ENCODE measurements around the gene ATAD5.
"Not testable (repeated sequence)": the region's sequence is repeated elsewhere in the genome, so short reads cannot be mapped to it uniquely, and the experiment has no call there.

ATAD5 gene

DNA sequence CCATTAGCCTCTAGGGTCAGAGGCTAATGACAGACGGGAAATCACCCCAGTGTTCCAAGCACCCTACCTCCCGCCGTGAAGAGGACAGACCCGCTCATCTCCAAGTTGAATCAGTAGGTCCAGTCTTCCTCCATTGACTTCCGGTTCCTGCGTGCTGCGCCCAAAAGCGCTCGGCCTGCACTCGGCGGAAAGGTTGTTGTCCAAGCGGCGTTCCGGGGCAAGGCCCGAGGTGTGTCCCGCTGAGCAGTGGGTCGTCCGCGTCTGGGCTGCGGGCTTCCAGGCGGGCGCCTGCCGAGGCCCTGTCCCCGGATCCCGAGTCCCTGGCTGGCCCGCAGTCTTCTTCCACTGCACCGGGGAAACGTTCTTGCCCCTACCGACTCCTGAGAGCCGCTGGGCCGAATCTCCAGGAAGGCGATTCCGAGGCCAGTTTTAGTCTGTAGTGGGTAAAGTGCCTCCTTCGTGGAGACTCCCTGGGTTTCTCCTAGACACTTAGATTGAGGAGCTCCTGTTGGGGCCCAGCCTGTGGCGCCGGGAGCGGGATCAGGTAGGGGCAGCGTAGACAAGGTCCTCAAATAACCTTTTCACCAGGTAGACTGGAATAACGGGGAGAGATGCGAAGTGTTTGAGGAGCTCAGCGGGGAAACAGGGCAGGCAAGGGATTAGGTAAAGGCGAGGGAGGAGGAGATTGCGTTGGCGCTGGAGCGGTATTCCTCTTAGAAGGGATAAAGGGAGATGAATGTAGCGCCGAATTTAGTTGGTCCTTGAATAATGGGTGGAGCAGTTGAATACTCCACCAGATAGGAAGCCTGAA, 74.5 kb downstream of the ATAD5 start, which contains the start of gene TEFM:
TEFM (minus strand) TSS at position 138 of the 811 bp plus-strand sequence; CDS start at position 98, 40 bp downstream.
- TF ChIP-seq, protein P1, sequence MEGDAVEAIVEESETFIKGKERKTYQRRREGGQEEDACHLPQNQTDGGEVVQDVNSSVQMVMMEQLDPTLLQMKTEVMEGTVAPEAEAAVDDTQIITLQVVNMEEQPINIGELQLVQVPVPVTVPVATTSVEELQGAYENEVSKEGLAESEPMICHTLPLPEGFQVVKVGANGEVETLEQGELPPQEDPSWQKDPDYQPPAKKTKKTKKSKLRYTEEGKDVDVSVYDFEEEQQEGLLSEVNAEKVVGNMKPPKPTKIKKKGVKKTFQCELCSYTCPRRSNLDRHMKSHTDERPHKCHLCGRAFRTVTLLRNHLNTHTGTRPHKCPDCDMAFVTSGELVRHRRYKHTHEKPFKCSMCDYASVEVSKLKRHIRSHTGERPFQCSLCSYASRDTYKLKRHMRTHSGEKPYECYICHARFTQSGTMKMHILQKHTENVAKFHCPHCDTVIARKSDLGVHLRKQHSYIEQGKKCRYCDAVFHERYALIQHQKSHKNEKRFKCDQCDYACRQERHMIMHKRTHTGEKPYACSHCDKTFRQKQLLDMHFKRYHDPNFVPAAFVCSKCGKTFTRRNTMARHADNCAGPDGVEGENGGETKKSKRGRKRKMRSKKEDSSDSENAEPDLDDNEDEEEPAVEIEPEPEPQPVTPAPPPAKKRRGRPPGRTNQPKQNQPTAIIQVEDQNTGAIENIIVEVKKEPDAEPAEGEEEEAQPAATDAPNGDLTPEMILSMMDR (IDR thresholded peaks at IDR 0.05; ENCODE audit: low read depth, low read length), result no peak
- peak; percentile 94 for DNase-seq (ENCODE audit: low read depth, low spot score)
- in situ Hi-C loops (cut with HindIII; ENCODE audit: low sequenced_read_pairs), result no loop called here
- H3K4me3 ChIP-seq (ENCODE audit: low read depth, low read length), result peak within 1 kb of the TSS; percentile 74

- DNase-seq (ENCODE audit: low read depth, low spot score), result no peak
- no peak overlapping the region for H3K4me3 ChIP-seq (ENCODE audit: low read depth, low read length)
- TF ChIP-seq, protein P1 (IDR thresholded peaks at IDR 0.05; ENCODE audit: low read depth, low read length), result no peak
- in situ Hi-C loops (cut with HindIII; ENCODE audit: low sequenced_read_pairs), result no loop called here
Observed at GRCh38 chr17:30908717-30909420, 77.1 kb downstream of the ATAD5 start.

DNA sequence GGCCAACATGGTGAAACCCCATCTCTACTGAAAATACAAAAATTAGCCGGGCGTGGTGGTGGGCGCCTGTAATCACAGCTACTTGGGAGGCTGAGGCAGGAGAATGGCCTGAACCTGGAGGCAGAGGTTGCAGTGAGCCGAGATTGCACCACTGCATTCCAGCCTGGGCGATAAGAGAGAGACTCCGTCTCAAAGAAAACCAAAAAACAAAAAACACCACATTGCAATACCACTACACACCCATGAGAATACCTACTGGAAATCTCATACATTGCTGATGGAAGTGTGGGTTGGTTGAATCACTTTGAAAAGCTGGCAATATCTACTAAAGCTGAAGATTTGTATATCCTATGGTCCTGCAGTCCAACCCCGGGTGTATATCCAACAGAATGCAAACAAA, 78.4 kb downstream of the ATAD5 start:
- in situ Hi-C loops (cut with HindIII; ENCODE audit: low sequenced_read_pairs); DNase-seq (ENCODE audit: low read depth, low spot score); H3K4me3 ChIP-seq (ENCODE audit: low read depth, low read length): not testable (repeated sequence)

- in situ Hi-C loops (cut with HindIII; ENCODE audit: low sequenced_read_pairs), result no loop called here
- no peak overlapping the region for H3K4me3 ChIP-seq (ENCODE audit: low read depth, low read length)
- DNase-seq (ENCODE audit: low read depth, low spot score), result no peak
- TF ChIP-seq, protein P1 (IDR thresholded peaks at IDR 0.05; ENCODE audit: low read depth, low read length), result no peak
Observed at GRCh38 chr17:30913955-30914354, 82.2 kb downstream of the ATAD5 start.

DNA sequence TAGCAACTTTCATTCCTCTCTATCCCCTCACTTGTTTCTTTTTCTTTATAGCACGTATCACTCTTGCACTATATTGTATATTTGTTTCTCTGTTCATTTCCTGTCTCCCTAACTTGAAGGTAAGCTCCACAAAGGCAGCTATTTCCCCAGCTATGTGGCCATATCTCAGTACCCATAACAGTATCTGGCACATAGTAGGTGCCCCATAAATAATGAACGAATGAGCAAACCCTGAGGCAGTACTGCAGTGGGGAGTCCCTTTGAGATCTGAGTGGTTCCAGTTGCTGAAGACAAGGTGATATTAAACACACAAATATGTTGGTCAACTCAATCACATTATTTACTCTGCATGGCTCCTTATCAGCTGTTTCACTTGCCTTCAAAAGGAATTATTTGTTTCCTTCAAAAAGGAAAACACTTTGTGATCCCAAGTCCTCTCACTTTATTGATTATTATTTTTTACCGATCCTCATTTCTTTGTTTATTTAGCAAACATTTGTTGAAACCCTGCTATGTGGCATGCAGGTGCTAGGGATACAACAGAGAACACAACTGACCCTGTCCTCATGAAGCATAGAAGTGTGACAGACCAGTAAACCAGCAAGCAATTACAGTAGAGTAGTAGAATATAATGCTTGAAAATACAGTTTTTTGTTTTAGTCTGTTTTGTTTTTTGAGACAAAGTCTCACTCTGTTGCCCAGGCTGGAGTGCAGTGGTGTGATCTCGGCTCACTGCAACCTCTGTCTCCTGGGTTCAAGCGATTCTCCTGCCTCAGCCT, 84.3 kb downstream of the ATAD5 start:
- in situ Hi-C loops (cut with HindIII; ENCODE audit: low sequenced_read_pairs), result no loop called here
- TF ChIP-seq, protein P1 (IDR thresholded peaks at IDR 0.05; ENCODE audit: low read depth, low read length), result no peak
- no peak for DNase-seq (ENCODE audit: low read depth, low spot score)
- no peak overlapping the region for H3K4me3 ChIP-seq (ENCODE audit: low read depth, low read length)

GRCh38 chr17:30917050-30917449, 85.3 kb downstream of the ATAD5 start:
- in situ Hi-C loops (cut with HindIII; ENCODE audit: low sequenced_read_pairs), result no loop called here
- H3K4me3 ChIP-seq (ENCODE audit: low read depth, low read length), result no peak overlapping the region
- DNase-seq (ENCODE audit: low read depth, low spot score), result no peak
- TF ChIP-seq, protein P1 (IDR thresholded peaks at IDR 0.05; ENCODE audit: low read depth, low read length), result no peak

Measured in astrocyte of the spinal cord (primary cell).